HepG2 (cell line): ENCODE data around the gene PATL2. TPM values are rescaled to one million over a fixed set of nuclear protein-coding genes. Genes with fewer than 3 reads are reported as not detected.
A peak's percentile ranks its signal among the peaks of the same experiment; 100 is the strongest.

Experiments used
- ATAC-seq: fragments of 200-7000 bp; cut with Tn5 transposase; 3 replicates; pipeline ENCODE4 v1.9.1; 2020; ENCODE audit warnings: mild to moderate bottlenecking, moderate library complexity
- BruUV-seq: library from RNA; stranded (reverse); fragments of 400-500 nt; replicated peaks from 2 replicates; lab custom pipeline; 2021; lab: Mats Ljungman, UMichigan
- CTCF ChIA-PET: fragments of 300-600 bp; formaldehyde crosslinking; extraction: SDS; loops from one replicate; lab custom pipeline; 2021; ENCODE audit warnings: low total read pairs, inconsistent platforms, low intra/inter-chr PET ratio; lab: Yijun Ruan, JAX
- POLR2A ChIA-PET: fragments of 350-600 bp; sonication (Branson Sonifier 250); formaldehyde crosslinking; loops from one replicate; lab custom pipeline; 2020; ENCODE audit warnings: antibody characterized with exemption, inconsistent platforms; lab: Yijun Ruan, JAX
- DNase-seq: peaks from one replicate; pipeline ENCODE4 v3.0.0-alpha.2; 2015; ENCODE audit warnings: low spot score
- FAIRE-seq: peaks from 3 replicates; lab custom pipeline; 2011; peaks lifted over from hg19 to GRCh38; lab: Jason Lieb, UNC
- H2AFZ ChIP-seq: one replicate; pipeline ENCODE4 v1.6.1; 2011; ENCODE audit warnings: low read length, inconsistent platforms
- H3K27ac ChIP-seq: fragments of 300-600 bp; 3 replicates; pipeline ENCODE4 v1.8.0; 2011; ENCODE audit warnings: mixed run types, mild to moderate bottlenecking, mixed read lengths, low read length, inconsistent platforms; ENCODE audit not compliant: insufficient read depth; ENCODE audit errors: extremely low read length
- H3K27me3 ChIP-seq, 2 experiments: fragments of 200-600 bp in 1 of 2; 2 replicates in 1 of 2; 3 replicates in 1 of 2; pipeline versions ENCODE4 v1.6.0 to v1.8.0; 2011; ENCODE audit warnings: low read length in 2 of 2, mild to moderate bottlenecking in 2 of 2, moderate library complexity in 2 of 2, inconsistent platforms in 1 of 2; ENCODE audit not compliant: insufficient read depth in 2 of 2, control insufficient read depth in 1 of 2
- H3K36me3 ChIP-seq, 2 experiments: fragments of 200-600 bp in 1 of 2; replicated peaks in 1 of 2; 2 replicates in 1 of 2; 3 replicates in 1 of 2; pipeline versions ENCODE4 v1.5.1 to v1.8.0; 2011; ENCODE audit warnings: low read length in 2 of 2, inconsistent platforms in 1 of 2; ENCODE audit not compliant: insufficient read depth in 2 of 2, control insufficient read depth in 1 of 2
- H3K4me1 ChIP-seq: 2 replicates; pipeline ENCODE4 v1.5.1; 2012; ENCODE audit warnings: low read length, inconsistent platforms; ENCODE audit not compliant: insufficient read depth
- H3K4me2 ChIP-seq: 2 replicates; pipeline ENCODE4 v1.6.0; 2011; ENCODE audit warnings: low read depth, low read length, inconsistent platforms
- H3K4me3 ChIP-seq, 3 experiments: fragments of 200-600 bp in 1 of 3; sonication (generic), shearing (Covaris generic) in 1 of 3; replicated peaks in 1 of 3; 2 replicates each; pipeline ENCODE4 v1.5.1; 2011 to 2016; ENCODE audit warnings: low read length in 3 of 3, inconsistent platforms in 2 of 3, low read depth in 2 of 3, mild to moderate bottlenecking in 2 of 3, control low read depth in 1 of 3, mixed read lengths in 1 of 3; ENCODE audit not compliant: insufficient read depth in 1 of 3
- H3K79me2 ChIP-seq: one replicate; pipeline ENCODE4 v1.6.1; 2011; ENCODE audit warnings: low read length, inconsistent platforms; ENCODE audit not compliant: insufficient read depth
- H3K9ac ChIP-seq: 2 replicates; pipeline ENCODE4 v1.6.0; 2011; ENCODE audit warnings: mild to moderate bottlenecking, low read depth, low read length, inconsistent platforms; ENCODE audit not compliant: insufficient read depth
- H3K9me3 ChIP-seq: 2 replicates; pipeline ENCODE4 v1.5.1; 2012; ENCODE audit warnings: mild to moderate bottlenecking, low read length
- H4K20me1 ChIP-seq: 2 replicates; pipeline ENCODE4 v1.6.0; 2011; ENCODE audit warnings: inconsistent platforms, mild to moderate bottlenecking, low read length, moderate library complexity; ENCODE audit not compliant: insufficient read depth
- RXRB ChIP-seq: IDR thresholded peaks from 2 replicates; pipeline ENCODE4 v1.6.1; 2016; ENCODE audit warnings: borderline replicate concordance, missing genetic modification reagents, missing compliant biosample characterization
- ZFP90 ChIP-seq: sonication (generic); formaldehyde crosslinking; IDR thresholded peaks from 2 replicates; pipeline ENCODE4 v1.8.0; 2022; ENCODE audit warnings: missing genetic modification reagents, mild to moderate bottlenecking, inconsistent platforms, borderline replicate concordance
- ZNF382 ChIP-seq: sonication (generic); formaldehyde crosslinking; IDR thresholded peaks from 2 replicates; pipeline ENCODE4 v1.5.0; 2020; ENCODE audit warnings: missing genetic modification reagents, mild to moderate bottlenecking, borderline replicate concordance
- ZNF770 ChIP-seq: sonication (generic); formaldehyde crosslinking; IDR thresholded peaks from 2 replicates; pipeline ENCODE4 v1.5.0; 2020; ENCODE audit warnings: mild to moderate bottlenecking, missing genetic modification reagents
- WGBS: methylation state at CpG from one replicate; pipeline ENCODE4 v1.1.6; 2017; ENCODE audit warnings: low lambda C conversion rate; 5-methylcytosine and 5-hydroxymethylcytosine counted together
- in situ Hi-C: cut with HindIII; loops from 2 replicates; pipeline ENCODE4 v1.10.0; 2017; ENCODE audit warnings: low pct_unique_long_range_greater_than_20kb; ENCODE audit not compliant: extremely low pct_ligation_motif_present
- intact Hi-C: fragments of 100-400 bp; cut with micrococcal nuclease; formaldehyde crosslinking; loops from one replicate; pipeline ENCODE4 v1.10.0; 2022; ENCODE audit not compliant: unreplicated experiment
- polyA plus RNA-seq, 8 experiments: library from polyadenylated mRNA; depleted of rRNA in 3 of 8; stranded (reverse) in 7 of 8; unstranded in 1 of 8; fragments of >200 nt; fragmentation: Illumina TruSeq in 4 of 8; extraction: Trizol in 4 of 8; gene quantifications; 2 replicates each; pipeline versions ENCODE4 v1.2.1 to v1.2.3, GENCODE V29; 2011 to 2016; ENCODE audit warnings: low read depth in 4 of 8, missing spikeins in 1 of 8, mixed read lengths in 1 of 8; ENCODE audit not compliant: insufficient read depth in 1 of 8
- total RNA-seq, 5 experiments: library from RNA; depleted of rRNA; stranded (reverse); fragments of >200 nt; fragmentation: Illumina TruSeq; extraction: Trizol; gene quantifications; 2 replicates each; pipeline ENCODE4 v1.2.3, GENCODE V29; 2016; ENCODE audit warnings: low read depth in 1 of 5
- TF ChIP-seq, protein P1 (sequence below): sonication (generic); formaldehyde crosslinking; IDR thresholded peaks from 2 replicates; pipeline ENCODE4 v1.4.0; 2020; ENCODE audit warnings: missing genetic modification reagents
- TF ChIP-seq, protein P2 (sequence below): IDR thresholded peaks from 2 replicates; pipeline ENCODE4 v1.6.1; 2016; ENCODE audit warnings: mild to moderate bottlenecking, missing biosample characterization, missing genetic modification reagents

The PATL2 gene
- total and polyA plus RNA-seq, 2 of the 13 experiments (the other 11 are each of a cell fraction or from before 2014, with no cell fraction given), result 0.15 to 0.53 TPM

DNA sequence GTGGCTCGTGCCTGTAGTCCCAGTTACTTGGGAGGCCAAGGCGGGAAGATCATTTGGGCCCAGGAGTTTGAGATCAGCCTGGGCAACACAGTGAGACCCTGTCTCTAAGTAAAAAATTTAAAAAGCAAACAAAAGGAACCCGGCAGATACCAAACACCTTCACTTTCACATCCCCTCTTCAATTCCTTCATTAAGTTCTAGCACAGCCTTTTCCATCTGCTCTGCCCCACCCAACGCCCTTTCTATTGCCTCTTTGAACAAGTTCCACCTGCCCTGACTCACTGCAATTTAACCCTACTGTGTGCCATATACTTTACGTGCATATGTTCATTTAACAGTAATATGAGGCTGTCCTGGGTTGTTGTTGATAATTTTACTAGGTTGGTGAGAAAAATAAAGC lies 35.2 kb downstream of the PATL2 start (continued):
- TF ChIP-seq RXRB (CRISPR knock-in tag), result no peak

- 87% methylated on average over 2 of the region's 2 CpGs for WGBS
These were observed 37.5 kb downstream of the PATL2 start for GRCh38 chr15:44673639-44674038.

DNA sequence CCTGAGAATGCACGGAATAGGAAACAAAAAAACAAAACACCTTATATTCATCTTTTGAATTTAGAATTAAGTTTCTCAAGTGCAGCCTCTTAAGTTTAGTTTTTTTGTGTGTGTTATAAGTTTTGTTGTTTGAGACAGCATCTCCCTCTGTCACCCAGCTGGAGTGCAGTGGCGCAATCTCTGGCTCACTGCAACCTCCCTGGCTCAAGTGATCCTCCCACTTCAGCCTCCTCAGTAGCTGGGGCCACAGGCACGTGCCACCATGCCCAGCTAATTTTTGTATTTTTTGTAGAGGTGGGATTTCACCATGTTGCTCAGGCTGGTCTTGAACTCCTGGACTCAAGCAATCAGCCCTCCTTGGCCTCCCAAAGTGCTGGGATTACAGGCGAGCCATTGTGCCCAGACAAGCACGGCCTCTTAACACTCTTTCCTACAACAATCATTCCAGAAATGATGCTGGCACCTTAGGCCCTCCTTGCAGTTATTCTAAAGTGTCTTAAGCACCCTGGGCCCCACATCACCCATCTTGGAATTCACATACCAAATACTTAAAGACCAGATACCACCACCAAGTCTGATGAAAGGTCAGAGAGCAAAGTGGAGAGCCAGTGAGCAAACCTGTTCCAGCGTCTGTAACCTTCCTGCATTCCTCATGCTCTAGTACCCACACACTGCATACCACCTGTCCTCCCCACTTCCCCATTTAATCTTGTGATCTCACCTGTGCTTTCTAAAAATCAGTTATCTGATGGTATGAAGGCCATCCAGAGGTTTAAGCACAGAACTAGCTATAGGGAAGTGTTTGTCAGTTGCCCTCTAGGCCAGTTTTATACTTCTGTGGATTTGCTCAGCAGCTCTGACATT lies 40.8 kb downstream of the PATL2 start:
- no peak overlapping the region for H3K27ac ChIP-seq
- no peak for ATAC-seq
- H3K36me3 ChIP-seq, result no peaks in the 10 kb centered on the region
- H4K20me1 ChIP-seq, result no peaks in the 10 kb centered on the region
- ChIA-PET CTCF (no interaction called here), POLR2A (no interaction called here)
- H3K4me2 ChIP-seq, result no peak overlapping the region
- no peak overlapping the region for H3K4me3 ChIP-seq
- FAIRE-seq, result no peak
- BruUV-seq, result no TSS peak
- H2AFZ ChIP-seq, result no peak overlapping the region
- DNase-seq, result no peak
- intact Hi-C loops, result no loop called here
- no peak overlapping the region for H3K9ac ChIP-seq
- peaks cover 2 to 5% of the 10 kb centered on the region in 2 experiments; a peak in 3 of 5 replicates for H3K27me3 ChIP-seq
- no peaks in the 10 kb centered on the region for H3K79me2 ChIP-seq
- no peaks in the 10 kb centered on the region for H3K9me3 ChIP-seq
- in situ Hi-C loops, result no loop called here
- H3K4me1 ChIP-seq, result peaks cover 30% of the 10 kb centered on the region
- WGBS, result 52% methylated on average over 6 of the region's 6 CpGs
- peak; percentile 58; the same call in 1 of the 2 replicates for TF ChIP-seq ZNF770 (CRISPR knock-in tag)
- TF ChIP-seq, protein P1, sequence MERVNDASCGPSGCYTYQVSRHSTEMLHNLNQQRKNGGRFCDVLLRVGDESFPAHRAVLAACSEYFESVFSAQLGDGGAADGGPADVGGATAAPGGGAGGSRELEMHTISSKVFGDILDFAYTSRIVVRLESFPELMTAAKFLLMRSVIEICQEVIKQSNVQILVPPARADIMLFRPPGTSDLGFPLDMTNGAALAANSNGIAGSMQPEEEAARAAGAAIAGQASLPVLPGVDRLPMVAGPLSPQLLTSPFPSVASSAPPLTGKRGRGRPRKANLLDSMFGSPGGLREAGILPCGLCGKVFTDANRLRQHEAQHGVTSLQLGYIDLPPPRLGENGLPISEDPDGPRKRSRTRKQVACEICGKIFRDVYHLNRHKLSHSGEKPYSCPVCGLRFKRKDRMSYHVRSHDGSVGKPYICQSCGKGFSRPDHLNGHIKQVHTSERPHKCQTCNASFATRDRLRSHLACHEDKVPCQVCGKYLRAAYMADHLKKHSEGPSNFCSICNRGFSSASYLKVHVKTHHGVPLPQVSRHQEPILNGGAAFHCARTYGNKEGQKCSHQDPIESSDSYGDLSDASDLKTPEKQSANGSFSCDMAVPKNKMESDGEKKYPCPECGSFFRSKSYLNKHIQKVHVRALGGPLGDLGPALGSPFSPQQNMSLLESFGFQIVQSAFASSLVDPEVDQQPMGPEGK (CRISPR knock-in tag), result no peak

More at GRCh38 chr15:44673639-44674038, 37.5 kb downstream of the PATL2 start:
- Histone ChIP-seq H3K4me1 (peaks cover 24% of the 10 kb centered on the region), H3K36me3 (no peaks in the 10 kb centered on the region), H2AFZ (no peak overlapping the region), H3K27me3 (peaks cover 4 to 5% of the 10 kb centered on the region in 2 experiments; a peak in 3 of 5 replicates), H3K4me2 (no peak overlapping the region), H3K27ac (no peak overlapping the region), H4K20me1 (no peaks in the 10 kb centered on the region), H3K79me2 (no peaks in the 10 kb centered on the region), H3K9me3 (no peaks in the 10 kb centered on the region), H3K9ac (no peak overlapping the region), H3K4me3 (no peak overlapping the region)
- ChIA-PET CTCF (no interaction called here), POLR2A (interaction anchor here (2.1 kb wide), 1 partner anchor 10 kb away, joined by 7 read pairs; the partner anchor contains the start of gene SPG11)
- in situ Hi-C loops (no loop called here), intact Hi-C loops (no loop called here)
- DNase-seq (no peak), ATAC-seq (no peak), FAIRE-seq (no peak)
- BruUV-seq, result no TSS peak
- TF ChIP-seq, protein P2, sequence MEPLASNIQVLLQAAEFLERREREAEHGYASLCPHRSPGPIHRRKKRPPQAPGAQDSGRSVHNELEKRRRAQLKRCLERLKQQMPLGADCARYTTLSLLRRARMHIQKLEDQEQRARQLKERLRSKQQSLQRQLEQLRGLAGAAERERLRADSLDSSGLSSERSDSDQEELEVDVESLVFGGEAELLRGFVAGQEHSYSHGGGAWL (CRISPR knock-in tag), result no peak
- TF ChIP-seq ZNF382, result no peak
- no peak for TF ChIP-seq ZFP90
- TF ChIP-seq, all 625 proteins: peak for 0
